Ishikawa (cell line): Measurements from ENCODE around the gene TMEM38A.

ENCODE experiments used
- CEBPB ChIP-seq: IDR thresholded peaks from 2 replicates; pipeline ENCODE4 v1.6.1; 2012
- CREB1 ChIP-seq: IDR thresholded peaks from 2 replicates; pipeline ENCODE4 v1.6.1; 2012; ENCODE audit warnings: low read depth
- EGR1 ChIP-seq: IDR thresholded peaks from 2 replicates; pipeline ENCODE4 v1.6.1; 2012
- EP300 ChIP-seq: IDR thresholded peaks from 2 replicates; pipeline ENCODE4 v1.6.1; 2012; ENCODE audit warnings: borderline replicate concordance
- FOXM1 ChIP-seq: IDR thresholded peaks from 2 replicates; pipeline ENCODE4 v1.6.1; 2012; ENCODE audit warnings: low read depth, borderline replicate concordance
- NFIC ChIP-seq: IDR thresholded peaks from 2 replicates; pipeline ENCODE4 v1.6.1; 2012
- RAD21 ChIP-seq: IDR thresholded peaks from 2 replicates; pipeline ENCODE4 v1.6.1; 2012; ENCODE audit warnings: low read depth
- REST ChIP-seq: IDR thresholded peaks from 2 replicates; pipeline ENCODE4 v1.6.1; 2012; ENCODE audit warnings: low read depth, mild to moderate bottlenecking
- TAF1 ChIP-seq: IDR thresholded peaks from 2 replicates; pipeline ENCODE4 v1.6.1; 2012; ENCODE audit warnings: low read depth, mild to moderate bottlenecking
- TCF12 ChIP-seq: IDR thresholded peaks from 2 replicates; pipeline ENCODE4 v1.6.1; 2012; ENCODE audit warnings: low read depth
- TEAD4 ChIP-seq: IDR thresholded peaks from 2 replicates; pipeline ENCODE4 v1.6.1; 2012
- YY1 ChIP-seq: IDR thresholded peaks from 2 replicates; pipeline ENCODE4 v1.6.1; 2012; ENCODE audit warnings: low read depth
- ZBTB7A ChIP-seq: IDR thresholded peaks from 2 replicates; pipeline ENCODE4 v1.6.1; 2012; ENCODE audit warnings: low read depth
- TF ChIP-seq, protein P1 (sequence below): IDR thresholded peaks from 2 replicates; pipeline ENCODE4 v1.6.1; 2012
- TF ChIP-seq, protein P2 (sequence below): IDR thresholded peaks from 2 replicates; pipeline ENCODE4 v1.6.1; 2012

Gene TMEM38A

GRCh38 chr19:16628984-16629691, 31.8 kb upstream of the TMEM38A start:
- TF ChIP-seq ZBTB7A: no peak
- no peak for TF ChIP-seq REST
- no peak for TF ChIP-seq CREB1
- TF ChIP-seq YY1: no peak
- no peak for TF ChIP-seq TCF12
- no peak for TF ChIP-seq RAD21
- TF ChIP-seq, protein P1, sequence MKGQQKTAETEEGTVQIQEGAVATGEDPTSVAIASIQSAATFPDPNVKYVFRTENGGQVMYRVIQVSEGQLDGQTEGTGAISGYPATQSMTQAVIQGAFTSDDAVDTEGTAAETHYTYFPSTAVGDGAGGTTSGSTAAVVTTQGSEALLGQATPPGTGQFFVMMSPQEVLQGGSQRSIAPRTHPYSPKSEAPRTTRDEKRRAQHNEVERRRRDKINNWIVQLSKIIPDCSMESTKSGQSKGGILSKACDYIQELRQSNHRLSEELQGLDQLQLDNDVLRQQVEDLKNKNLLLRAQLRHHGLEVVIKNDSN: no peak
- TF ChIP-seq, protein P2, sequence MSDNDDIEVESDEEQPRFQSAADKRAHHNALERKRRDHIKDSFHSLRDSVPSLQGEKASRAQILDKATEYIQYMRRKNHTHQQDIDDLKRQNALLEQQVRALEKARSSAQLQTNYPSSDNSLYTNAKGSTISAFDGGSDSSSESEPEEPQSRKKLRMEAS: no peak
- TF ChIP-seq FOXM1: no peak
- no peak for TF ChIP-seq EGR1
- no peak for TF ChIP-seq CEBPB
- no peak for TF ChIP-seq NFIC
- TF ChIP-seq TEAD4: no peak
- no peak for TF ChIP-seq EP300
- no peak for TF ChIP-seq TAF1

DNA sequence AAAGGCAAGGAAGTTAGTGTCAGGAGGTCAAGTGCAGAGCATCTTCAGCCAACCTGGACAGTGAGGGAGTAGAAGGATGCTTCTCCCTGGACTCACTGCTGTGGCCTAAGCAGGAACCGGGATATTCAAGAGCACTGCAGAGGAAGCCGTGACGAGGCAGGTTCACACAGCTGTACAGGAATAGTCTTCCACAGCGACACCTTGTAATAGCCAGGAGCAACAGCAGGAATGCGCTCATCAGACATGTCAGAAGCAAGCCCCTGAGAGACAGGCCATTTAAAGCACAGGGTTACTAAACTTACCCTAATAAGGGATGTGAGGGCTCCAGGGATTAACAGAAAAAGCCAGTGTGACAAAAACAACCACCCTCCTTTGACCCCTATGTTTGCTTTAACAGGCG, 29.5 kb upstream of the TMEM38A start:
- TF ChIP-seq FOXM1 (no peak), RAD21 (no peak), CREB1 (no peak), NFIC (no peak), REST (no peak), YY1 (no peak), TCF12 (no peak), EP300 (no peak), TAF1 (no peak), TEAD4 (no peak)
- TF ChIP-seq, protein P2: no peak
- TF ChIP-seq, protein P1: no peak

DNA sequence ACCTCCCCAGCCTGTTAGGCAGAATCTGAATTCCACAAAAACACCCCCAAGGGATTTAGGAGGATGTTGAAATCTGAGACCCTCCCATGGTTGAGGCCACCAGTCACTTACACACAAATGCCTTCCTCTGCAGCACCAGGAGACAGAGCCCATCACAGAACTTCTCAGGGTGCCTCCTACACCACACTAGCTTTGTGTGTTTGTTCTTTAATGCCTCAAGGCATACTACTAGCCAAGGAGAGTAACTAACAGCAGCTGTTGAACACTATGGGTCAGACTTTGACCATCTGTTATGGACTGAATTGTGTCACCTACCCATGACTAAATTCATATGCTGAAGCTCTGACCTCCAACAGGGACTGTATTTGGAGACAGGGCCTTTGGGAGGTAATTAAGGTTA, 23.4 kb upstream of the TMEM38A start:
- TF ChIP-seq REST: no peak
- no peak for TF ChIP-seq EP300
- no peak for TF ChIP-seq YY1
- no peak for TF ChIP-seq EGR1
- TF ChIP-seq, protein P1: no peak
- TF ChIP-seq ZBTB7A: no peak
- no peak for TF ChIP-seq CREB1
- TF ChIP-seq TAF1: no peak
- TF ChIP-seq NFIC: no peak
- TF ChIP-seq CEBPB: no peak
- TF ChIP-seq TEAD4: no peak
- no peak for TF ChIP-seq FOXM1

- no peak for TF ChIP-seq EGR1
- no peak for TF ChIP-seq EP300
- TF ChIP-seq YY1: no peak
- no peak for TF ChIP-seq CREB1
Observed at GRCh38 chr19:16638666-16639065, 22.3 kb upstream of the TMEM38A start.
